HEK293 (cell line): ENCODE measurements around the gene RIC3.

Experiments
- CTCF ChIA-PET: fragments of 350-600 bp; formaldehyde crosslinking; extraction: SDS; loops from one replicate; lab custom pipeline; 2021; ENCODE audit warnings: antibody characterized with exemption; lab: Yijun Ruan, JAX
- POLR2A ChIA-PET: fragments of 300-600 bp; formaldehyde crosslinking; extraction: SDS; loops from one replicate; lab custom pipeline; 2020; ENCODE audit warnings: antibody characterized with exemption, inconsistent platforms; lab: Yijun Ruan, JAX
- H3K27ac ChIP-seq: fragments of 200-500 bp; sonication (Bioruptor generic); 2 replicates; pipeline ENCODE4 v1.5.1; 2014; ENCODE audit warnings: low read depth, low read length, control low read depth, inconsistent platforms; ENCODE audit errors: extremely low read depth
- H3K36me3 ChIP-seq, 2 experiments: fragments of 200-500 bp in 1 of 2; sonication (Bioruptor generic) in 1 of 2; 1 replicate in 1 of 2; 2 replicates in 1 of 2; pipeline ENCODE4 v1.5.1; 2014 to 2017; ENCODE audit warnings: inconsistent platforms in 2 of 2, low read length in 2 of 2; ENCODE audit not compliant: control insufficient read depth in 2 of 2, insufficient read depth in 1 of 2
- H3K4me1 ChIP-seq: fragments of 200-500 bp; sonication (Bioruptor generic); 2 replicates; pipeline ENCODE4 v1.5.1; 2014; ENCODE audit warnings: mild to moderate bottlenecking, low read length, inconsistent platforms; ENCODE audit not compliant: control insufficient read depth, insufficient read depth
- H3K4me3 ChIP-seq: 2 replicates; pipeline ENCODE4 v1.5.1; 2011; ENCODE audit warnings: low read depth, mild to moderate bottlenecking, control low read depth, low read length, moderate library complexity
- H3K9me3 ChIP-seq: fragments of 200-500 bp; sonication (Bioruptor generic); 2 replicates; pipeline ENCODE4 v1.5.1; 2014; ENCODE audit warnings: low read depth, low read length, inconsistent platforms; ENCODE audit not compliant: control insufficient read depth, insufficient read depth
- ATF2 ChIP-seq: fragments of 450-650 bp; formaldehyde crosslinking; IDR thresholded peaks from 2 replicates; pipeline ENCODE4 v1.5.1; 2016; ENCODE audit warnings: missing biosample characterization, missing genetic modification characterization, low read depth
- BCL11A ChIP-seq: fragments of 450-650 bp; formaldehyde crosslinking; IDR thresholded peaks from 2 replicates; pipeline ENCODE4 v1.5.1; 2016; ENCODE audit warnings: low read depth, missing biosample characterization, missing genetic modification characterization
- KLF9 ChIP-seq: fragments of 450-650 bp; formaldehyde crosslinking; IDR thresholded peaks from 2 replicates; pipeline ENCODE4 v1.5.1; 2016; ENCODE audit warnings: missing biosample characterization, missing genetic modification characterization, low read depth
- PRDM10 ChIP-seq: fragments of 450-650 bp; formaldehyde crosslinking; IDR thresholded peaks from 2 replicates; pipeline ENCODE4 v1.5.1; 2016; ENCODE audit warnings: missing biosample characterization, missing genetic modification characterization
- PRDM6 ChIP-seq: fragments of 450-650 bp; formaldehyde crosslinking; IDR thresholded peaks from 2 replicates; pipeline ENCODE4 v1.5.1; 2017; ENCODE audit warnings: missing biosample characterization, missing genetic modification characterization
- ZBTB20 ChIP-seq: fragments of 450-650 bp; formaldehyde crosslinking; IDR thresholded peaks from 2 replicates; pipeline ENCODE4 v1.5.1; 2016; ENCODE audit warnings: missing biosample characterization, missing genetic modification characterization
- ZBTB44 ChIP-seq: fragments of 450-650 bp; IDR thresholded peaks from 2 replicates; pipeline ENCODE4 v1.5.1; 2018; ENCODE audit warnings: missing biosample characterization, mild to moderate bottlenecking, missing genetic modification characterization
- ZEB2 ChIP-seq: fragments of 450-650 bp; formaldehyde crosslinking; IDR thresholded peaks from 2 replicates; pipeline ENCODE4 v1.5.1; 2016; ENCODE audit warnings: missing biosample characterization, missing genetic modification characterization
- ZFHX2 ChIP-seq: fragments of 450-650 bp; formaldehyde crosslinking; conservative IDR thresholded peaks from 2 replicates; pipeline ENCODE4 v1.5.1; 2016; ENCODE audit warnings: missing biosample characterization, missing genetic modification characterization
- ZFP3 ChIP-seq: fragments of 450-650 bp; formaldehyde crosslinking; IDR thresholded peaks from 2 replicates; pipeline ENCODE4 v1.5.1; 2016; ENCODE audit warnings: low read depth, missing biosample characterization, missing genetic modification characterization
- ZIC2 ChIP-seq: fragments of 450-650 bp; formaldehyde crosslinking; IDR thresholded peaks from 2 replicates; pipeline ENCODE4 v1.5.1; 2016; ENCODE audit warnings: missing biosample characterization, missing genetic modification characterization
- ZNF112 ChIP-seq: fragments of 450-650 bp; formaldehyde crosslinking; IDR thresholded peaks from 2 replicates; pipeline ENCODE4 v1.5.0; 2017; ENCODE audit warnings: missing biosample characterization, missing genetic modification characterization
- ZNF114 ChIP-seq: fragments of 450-650 bp; formaldehyde crosslinking; IDR thresholded peaks from 2 replicates; pipeline ENCODE4 v1.5.0; 2017; ENCODE audit warnings: missing biosample characterization, missing genetic modification characterization
- ZNF155 ChIP-seq: fragments of 450-650 bp; formaldehyde crosslinking; IDR thresholded peaks from 2 replicates; pipeline ENCODE4 v1.5.1; 2016; ENCODE audit warnings: missing biosample characterization, missing genetic modification characterization
- ZNF169 ChIP-seq: fragments of 450-650 bp; formaldehyde crosslinking; IDR thresholded peaks from 2 replicates; pipeline ENCODE4 v1.5.1; 2016; ENCODE audit warnings: missing biosample characterization, missing genetic modification characterization
- ZNF221 ChIP-seq: fragments of 450-650 bp; formaldehyde crosslinking; IDR thresholded peaks from 2 replicates; pipeline ENCODE4 v1.5.1; 2017; ENCODE audit warnings: missing biosample characterization, missing genetic modification characterization, borderline replicate concordance
- ZNF302 ChIP-seq: fragments of 450-650 bp; formaldehyde crosslinking; IDR thresholded peaks from 2 replicates; pipeline ENCODE4 v1.5.1; 2016; ENCODE audit warnings: missing biosample characterization, missing genetic modification characterization, low read depth
- ZNF311 ChIP-seq: fragments of 450-650 bp; formaldehyde crosslinking; IDR thresholded peaks from 2 replicates; pipeline ENCODE4 v1.5.1; 2017; ENCODE audit warnings: missing biosample characterization, missing genetic modification characterization, borderline replicate concordance
- ZNF473 ChIP-seq: fragments of 450-650 bp; formaldehyde crosslinking; IDR thresholded peaks from 2 replicates; pipeline ENCODE4 v1.5.1; 2017; ENCODE audit warnings: missing biosample characterization, missing genetic modification characterization
- ZNF529 ChIP-seq: fragments of 450-650 bp; formaldehyde crosslinking; IDR thresholded peaks from 2 replicates; pipeline ENCODE4 v1.5.1; 2017; ENCODE audit warnings: missing genetic modification characterization, missing biosample characterization; ENCODE audit not compliant: insufficient replicate concordance
- ZNF544 ChIP-seq: fragments of 450-650 bp; formaldehyde crosslinking; IDR thresholded peaks from 2 replicates; pipeline ENCODE4 v1.5.0; 2017; ENCODE audit warnings: missing biosample characterization, missing genetic modification characterization
- ZNF580 ChIP-seq: fragments of 450-650 bp; formaldehyde crosslinking; IDR thresholded peaks from 2 replicates; pipeline ENCODE4 v1.5.1; 2016; ENCODE audit warnings: missing biosample characterization, missing genetic modification characterization
- ZNF660 ChIP-seq: fragments of 450-650 bp; IDR thresholded peaks from 2 replicates; pipeline ENCODE4 v1.5.1; 2018; ENCODE audit warnings: missing biosample characterization, mild to moderate bottlenecking, missing genetic modification characterization
- ZNF664 ChIP-seq: fragments of 450-650 bp; formaldehyde crosslinking; IDR thresholded peaks from 2 replicates; pipeline ENCODE4 v1.5.1; 2016; ENCODE audit warnings: missing biosample characterization, missing genetic modification characterization
- ZNF692 ChIP-seq: fragments of 450-650 bp; formaldehyde crosslinking; IDR thresholded peaks from 2 replicates; pipeline ENCODE4 v1.5.1; 2016; ENCODE audit warnings: missing biosample characterization, missing genetic modification characterization
- ZNF747 ChIP-seq: fragments of 450-650 bp; formaldehyde crosslinking; IDR thresholded peaks from 2 replicates; pipeline ENCODE4 v1.5.1; 2016; ENCODE audit warnings: missing biosample characterization, missing genetic modification characterization
- ZNF792 ChIP-seq: fragments of 450-650 bp; formaldehyde crosslinking; IDR thresholded peaks from 2 replicates; pipeline ENCODE4 v1.5.1; 2016; ENCODE audit warnings: missing biosample characterization, missing genetic modification characterization
- ZNF837 ChIP-seq: fragments of 450-650 bp; formaldehyde crosslinking; IDR thresholded peaks from 2 replicates; pipeline ENCODE4 v1.5.1; 2016; ENCODE audit warnings: missing biosample characterization, missing genetic modification characterization
- ZSCAN23 ChIP-seq: fragments of 450-650 bp; formaldehyde crosslinking; IDR thresholded peaks from 2 replicates; pipeline ENCODE4 v1.5.1; 2016; ENCODE audit warnings: missing biosample characterization, missing genetic modification characterization

Gene RIC3

GRCh38 chr11:8068605-8069221, 100.1 kb downstream of the RIC3 start:
- H3K4me3 ChIP-seq = no peak overlapping the region
- POLR2A ChIA-PET = interaction anchor here (0.6 kb wide), 1 partner anchor 18 kb away, joined by 10 read pairs; no protein-coding TSS in a partner anchor
- CTCF ChIA-PET = interaction anchor here (0.8 to 4.5 kb wide), 9 partner anchors 17 to 62 kb away, joined by 3 to 25 read pairs (median 5); no protein-coding TSS in a partner anchor
- no peaks in the 10 kb centered on the region for H3K36me3 ChIP-seq
- H3K9me3 ChIP-seq = no peaks in the 10 kb centered on the region
- peaks cover 8% of the 10 kb centered on the region for H3K4me1 ChIP-seq
- peak overlapping the region; percentile 60; the same call in 1 of the 2 replicates for H3K27ac ChIP-seq
- no peak for TF ChIP-seq KLF9 (tag by site-specific recombination)
- peak; percentile 53 for TF ChIP-seq PRDM6 (tag by site-specific recombination)
- TF ChIP-seq ZNF664 (tag by site-specific recombination) = no peak
- no peak for TF ChIP-seq BCL11A (tag by site-specific recombination)
- no peak for TF ChIP-seq ZNF169 (tag by site-specific recombination)
- TF ChIP-seq ZNF692 (tag by site-specific recombination) = peak; percentile 14; the same call in 1 of the 2 replicates
- no peak for TF ChIP-seq ZNF112
- no peak for TF ChIP-seq ZNF302 (tag by site-specific recombination)
- no peak for TF ChIP-seq ZSCAN23 (tag by site-specific recombination)
- no peak for TF ChIP-seq ZNF792
- no peak for TF ChIP-seq ZNF221 (tag by site-specific recombination)
- TF ChIP-seq PRDM10 (tag by site-specific recombination) = peak; percentile 45; the same call in 1 of the 2 replicates
- peak; percentile 87 for TF ChIP-seq ZIC2
- no peak for TF ChIP-seq ATF2 (tag by site-specific recombination)
- TF ChIP-seq ZEB2 (tag by site-specific recombination) = peak; percentile 29; the same call in 1 of the 2 replicates
- TF ChIP-seq ZNF660 (tag by site-specific recombination) = peak; percentile 59; the same call in 1 of the 2 replicates
- no peak for TF ChIP-seq ZBTB44 (tag by site-specific recombination)
- TF ChIP-seq ZBTB20 = peak; percentile 75
- no peak for TF ChIP-seq ZNF747 (tag by site-specific recombination)
- TF ChIP-seq ZNF114 (tag by site-specific recombination) = no peak
- TF ChIP-seq ZNF544 (tag by site-specific recombination) = no peak
- no peak for TF ChIP-seq ZNF837
- TF ChIP-seq ZNF580 (tag by site-specific recombination) = no peak
- TF ChIP-seq ZNF529 (tag by site-specific recombination) = no peak
- TF ChIP-seq ZNF311 (tag by site-specific recombination) = no peak
- TF ChIP-seq ZNF155 (tag by site-specific recombination) = no peak
- no peak for TF ChIP-seq ZFP3
- 0 out of 2 replicates have a peak, but pooled peaks have one; percentile 19 for TF ChIP-seq ZFHX2 (tag by site-specific recombination)
- TF ChIP-seq ZNF473 (tag by site-specific recombination) = no peak
